Umbilical cord (tissue), 1 donor: ENCODE results near the gene RPAP3. TPM values are rescaled to one million over a fixed set of nuclear protein-coding genes. Genes with fewer than 3 reads are reported as not detected.

Experiments
- total RNA-seq: library from RNA; depleted of rRNA; stranded (reverse); fragments of >200 nt; gene quantifications from one replicate; pipeline ENCODE4 v1.2.3, GENCODE V29; 2014; ENCODE audit warnings: low replicate concordance; ENCODE audit not compliant: insufficient read depth

Gene RPAP3
- total RNA-seq, 1 donor from 2014 or later: 49.6 TPM

Other genes starting within 250 kb of the RPAP3 start
- 2.9 TPM for gene ENDOU, start 19.5 kb upstream of the RPAP3 start, total RNA-seq
- gene RAPGEF3, start 52.9 kb upstream of the RPAP3 start, total RNA-seq: 6.0 TPM
- gene SLC48A1, start 67.2 kb upstream of the RPAP3 start, total RNA-seq: 5.1 TPM
- gene HDAC7, start 113.9 kb upstream of the RPAP3 start, total RNA-seq: 23.6 TPM
- 4.1 TPM for gene VDR, start 199.0 kb upstream of the RPAP3 start, total RNA-seq